A673 (cell line): ENCODE data around the gene HCAR2.
"Not testable (repeated sequence)": the region's sequence is repeated elsewhere in the genome, so short reads cannot be mapped to it uniquely, and the experiment has no call there.

Experiments used
- CTCF ChIP-seq: fragments of 300-800, 200-600 bp; sonication (generic); conservative IDR thresholded peaks from 2 replicates; pipeline ENCODE4 v1.5.1; 2017; ENCODE audit warnings: low read depth, mild to moderate bottlenecking, antibody characterized with exemption, low read length, moderate library complexity, mixed read lengths
- EZH2 ChIP-seq: fragments of 200-600 bp; sonication (generic); IDR thresholded peaks from 2 replicates; pipeline ENCODE4 v1.6.1; 2017; ENCODE audit warnings: borderline replicate concordance, low read depth, mild to moderate bottlenecking, mixed read lengths, antibody characterized with exemption, low read length; ENCODE audit not compliant: poor library complexity, severe bottlenecking

DNA sequence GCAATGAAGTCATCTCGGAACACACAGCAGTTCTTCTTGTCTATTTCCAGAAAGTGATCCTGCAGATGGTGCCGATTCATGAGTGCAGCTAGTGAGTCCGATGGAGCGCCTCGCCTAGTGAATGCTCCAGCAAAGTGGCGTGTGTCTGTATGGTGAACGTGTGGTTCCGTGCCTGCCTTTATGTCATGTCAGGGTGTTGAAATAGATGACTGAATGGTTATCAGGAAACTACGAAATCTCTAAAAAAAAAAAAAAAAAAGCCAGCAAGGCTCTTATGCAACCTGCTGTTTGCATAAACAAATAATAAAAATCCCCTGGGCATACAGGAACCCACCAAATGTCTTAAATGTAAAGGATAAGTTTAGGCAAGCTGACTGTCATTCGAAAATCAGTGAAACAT lies 13.5 kb upstream of the HCAR2 start, which contains the start of gene HCAR3:
- TF ChIP-seq CTCF, EZH2: not testable (repeated sequence)
